GM23338 (cell line): ENCODE data around the gene SLC17A8. TPM values are rescaled to one million over a fixed set of nuclear protein-coding genes. Genes with fewer than 3 reads are reported as not detected.

Source experiments
- ATAC-seq: fragments of 200-7000 bp; cut with Tn5 transposase; 3 replicates; pipeline ENCODE4 v1.9.1; 2020
- DNase-seq: peaks from one replicate; pipeline ENCODE4 v3.0.0-alpha.2; 2015; ENCODE audit warnings: low spot score
- H2AFZ ChIP-seq: fragments of 200-600 bp; sonication (generic); 2 replicates; pipeline ENCODE4 v1.8.0; 2016; ENCODE audit warnings: antibody characterized with exemption, mild to moderate bottlenecking, moderate library complexity
- H3F3A ChIP-seq: fragments of 200-600 bp; sonication (generic); replicated peaks from 2 replicates; pipeline ENCODE4 v1.8.0; 2017; ENCODE audit warnings: antibody characterized with exemption, mixed run types, low read depth
- H3K27ac ChIP-seq: fragments of 200-600 bp; sonication (generic); 2 replicates; pipeline ENCODE4 v1.6.1; 2016; ENCODE audit warnings: low read depth
- H3K27me3 ChIP-seq: fragments of 200-600 bp; sonication (generic); 2 replicates; pipeline ENCODE4 v1.8.0; 2016; ENCODE audit warnings: mild to moderate bottlenecking, mixed run types, moderate library complexity; ENCODE audit not compliant: insufficient read depth
- H3K36me3 ChIP-seq: fragments of 200-600 bp; sonication (generic); 2 replicates; pipeline ENCODE4 v1.8.0; 2016; ENCODE audit warnings: mild to moderate bottlenecking; ENCODE audit not compliant: insufficient read depth
- H3K4me1 ChIP-seq: fragments of 200-600 bp; sonication (generic); 2 replicates; pipeline ENCODE4 v1.8.0; 2016; ENCODE audit warnings: mild to moderate bottlenecking, moderate library complexity; ENCODE audit not compliant: insufficient read depth
- H3K4me2 ChIP-seq: fragments of 200-600 bp; sonication (generic); 2 replicates; pipeline ENCODE4 v1.7.1; 2017; ENCODE audit warnings: mixed run types
- H3K4me3 ChIP-seq: fragments of 200-600 bp; sonication (generic); 2 replicates; pipeline ENCODE4 v1.6.1; 2016; ENCODE audit warnings: mixed run types
- H3K79me2 ChIP-seq: fragments of 200-600 bp; sonication (generic); replicated peaks from 2 replicates; pipeline ENCODE4 v1.8.0; 2017; ENCODE audit warnings: mild to moderate bottlenecking; ENCODE audit not compliant: insufficient read depth
- H3K9me2 ChIP-seq: fragments of 200-600 bp; sonication (generic); 2 replicates; pipeline ENCODE4 v1.8.0; 2017; ENCODE audit not compliant: insufficient read depth
- H4K20me1 ChIP-seq: fragments of 200-600 bp; sonication (generic); replicated peaks from 2 replicates; pipeline ENCODE4 v1.8.0; 2017; ENCODE audit warnings: mild to moderate bottlenecking; ENCODE audit not compliant: insufficient read depth
- H3K27ac Mint-ChIP-seq: 2 replicates; pipeline ENCODE4 v1.8.0; 2020; ENCODE audit warnings: inconsistent platforms, mild to moderate bottlenecking, moderate library complexity, mixed read lengths
- H3K27me3 Mint-ChIP-seq: 3 replicates; pipeline ENCODE4 v1.8.0; 2022; ENCODE audit warnings: low read depth, mild to moderate bottlenecking, moderate library complexity, mixed read lengths, inconsistent platforms; ENCODE audit not compliant: insufficient read depth, poor library complexity
- H3K36me3 Mint-ChIP-seq: 3 replicates; pipeline ENCODE4 v1.8.0; 2021; ENCODE audit warnings: low read depth, mild to moderate bottlenecking, inconsistent platforms, moderate library complexity, mixed read lengths
- H3K4me1 Mint-ChIP-seq: 3 replicates; pipeline ENCODE4 v1.8.0; 2020; ENCODE audit warnings: mild to moderate bottlenecking, inconsistent platforms, mixed read lengths
- H3K4me3 Mint-ChIP-seq: 3 replicates; pipeline ENCODE4 v1.8.0; 2021; ENCODE audit warnings: moderate library complexity, mild to moderate bottlenecking, inconsistent platforms, mixed read lengths
- H3K9me3 Mint-ChIP-seq: 3 replicates; pipeline ENCODE4 v1.8.0; 2020; ENCODE audit warnings: moderate library complexity, mild to moderate bottlenecking, inconsistent platforms, mixed read lengths
- CREB1 ChIP-seq: fragments of 250-450 bp; sonication (Bioruptor Pico); IDR thresholded peaks from 2 replicates; pipeline ENCODE4 v1.5.0; 2020; ENCODE audit warnings: low read depth, mild to moderate bottlenecking, moderate library complexity
- CTCF ChIP-seq, 2 experiments: fragments of 200-600 bp in 1 of 2; sonication (generic) in 1 of 2; conservative IDR thresholded peaks; 2 replicates each; pipeline versions ENCODE4 v1.5.1 to v1.6.1; 2016 to 2017; ENCODE audit warnings: antibody characterized with exemption in 2 of 2, low read depth in 2 of 2, mild to moderate bottlenecking in 2 of 2, moderate library complexity in 1 of 2
- ETS1 ChIP-seq: IDR thresholded peaks from 2 replicates; pipeline ENCODE4 v1.6.1; 2016; ENCODE audit warnings: antibody characterized with exemption
- EZH2 ChIP-seq: fragments of 200-600 bp; sonication (generic); IDR thresholded peaks from one replicate; pipeline ENCODE4 v1.8.0; 2017; ENCODE audit warnings: antibody characterized with exemption, mild to moderate bottlenecking, low read depth; ENCODE audit not compliant: unreplicated experiment
- EZH2phosphoT487 ChIP-seq: fragments of 200-600 bp; sonication (generic); IDR thresholded peaks from one replicate; pipeline ENCODE4 v1.8.1; 2018; ENCODE audit warnings: antibody characterized with exemption; ENCODE audit not compliant: unreplicated experiment
- JUNB ChIP-seq: IDR thresholded peaks from one replicate; pipeline ENCODE4 v1.6.1; 2016; ENCODE audit warnings: antibody characterized with exemption; ENCODE audit not compliant: unreplicated experiment
- POLR2AphosphoS5 ChIP-seq: IDR thresholded peaks from 2 replicates; pipeline ENCODE4 v1.6.1; 2016; ENCODE audit warnings: antibody characterized with exemption, low read depth
- STAT1 ChIP-seq: IDR thresholded peaks from one replicate; pipeline ENCODE4 v1.6.1; 2016; ENCODE audit warnings: antibody characterized with exemption; ENCODE audit not compliant: unreplicated experiment
- ZNF114 ChIP-seq: fragments of 250-450 bp; sonication (Bioruptor Pico); IDR thresholded peaks from 2 replicates; pipeline ENCODE4 v1.5.0; 2020; ENCODE audit warnings: mild to moderate bottlenecking, moderate library complexity
- ZNF331 ChIP-seq: fragments of 250-450 bp; sonication (Bioruptor Pico); IDR thresholded peaks from 2 replicates; pipeline ENCODE4 v1.5.0; 2020; ENCODE audit warnings: low read depth, mild to moderate bottlenecking, moderate library complexity
- polyA plus RNA-seq: library from polyadenylated mRNA; unstranded; fragments of >200 nt; fragmentation: Nextera tagmentation; extraction: Ambion mirVana; gene quantifications from 2 replicates; pipeline ENCODE4 v1.2.1, GENCODE V29; 2016
- total RNA-seq: library from RNA; depleted of rRNA; stranded (reverse); fragments of >200 nt; shearing (Covaris generic); gene quantifications from 2 replicates; pipeline ENCODE4 v1.2.3, GENCODE V29; 2014
- TF ChIP-seq, protein P1 (sequence below): IDR thresholded peaks from one replicate; pipeline ENCODE4 v1.6.1; 2018; ENCODE audit warnings: antibody characterized with exemption; ENCODE audit not compliant: unreplicated experiment

The SLC17A8 gene
- total and polyA plus RNA-seq, 2 experiments from 2014 or later = 0.05 to 0.24 TPM

DNA sequence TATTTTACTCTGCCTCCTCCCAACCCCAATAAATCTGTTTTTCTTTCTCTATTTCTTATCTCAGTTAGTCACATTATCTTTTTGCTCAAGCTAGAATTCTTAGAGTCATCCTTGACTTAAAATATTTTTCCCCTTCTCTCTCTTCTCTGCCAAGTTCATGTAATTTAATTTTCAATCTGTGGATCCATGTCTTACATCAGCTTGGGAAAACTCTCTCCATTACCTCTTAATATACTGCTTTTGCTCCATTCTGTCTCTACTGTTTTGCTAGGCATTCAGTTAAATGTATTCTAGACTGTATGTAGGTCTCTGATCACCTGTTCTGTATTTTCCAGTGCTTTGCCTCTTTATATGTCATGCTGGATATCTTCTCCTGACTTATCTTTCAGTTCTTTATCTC, 65.8 kb downstream of the SLC17A8 start (continued):
- no peak for TF ChIP-seq ETS1
- TF ChIP-seq JUNB = no peak
- TF ChIP-seq CTCF (conservative IDR thresholded peaks at IDR 0.05; ENCODE audit: low read depth in 2 of 2) = no peak
- TF ChIP-seq CREB1 (CRISPR knock-in tag) = no peak
- no peak for TF ChIP-seq EZH2
- no peak for TF ChIP-seq STAT1

DNA sequence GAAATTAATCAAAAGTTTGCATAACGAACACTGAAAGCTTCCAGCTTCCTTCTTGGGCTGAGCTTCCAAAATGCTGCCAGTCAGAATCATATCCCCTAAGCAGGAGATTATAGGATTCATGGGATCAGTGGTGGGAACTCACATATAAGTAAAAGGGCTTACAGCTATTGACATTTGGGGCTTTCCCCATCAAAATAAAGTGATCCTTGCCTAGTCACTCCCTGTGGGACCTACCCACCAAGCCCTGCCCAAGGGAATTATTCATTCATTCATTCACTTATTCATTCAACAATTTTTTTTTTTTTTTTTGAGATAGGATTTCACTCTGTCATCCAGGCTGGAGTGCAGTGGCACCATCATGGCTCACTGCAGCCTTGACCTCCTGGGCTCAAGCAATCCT, 69.3 kb downstream of the SLC17A8 start:
- ATAC-seq = no peak
- H3K4me2 ChIP-seq = no peak overlapping the region
- H3K4me3 ChIP-seq = no peak overlapping the region
- Mint-ChIP-seq H3K9me3 (no peaks in the 10 kb centered on the region), H3K4me1 (no peaks in the 10 kb centered on the region), H3K27me3 (peaks cover 6% of the 10 kb centered on the region), H3K4me3 (no peak overlapping the region), H3K27ac (no peak overlapping the region), H3K36me3 (no peaks in the 10 kb centered on the region)
- DNase-seq = no peak
- H3K79me2 ChIP-seq = no peaks in the 10 kb centered on the region
- H3K27ac ChIP-seq = no peak overlapping the region
- H2AFZ ChIP-seq = no peak overlapping the region; the same call in 1 of the 2 replicates
- no peaks in the 10 kb centered on the region for H4K20me1 ChIP-seq
- no peaks in the 10 kb centered on the region; the same call in 1 of the 2 replicates for H3K9me2 ChIP-seq
- H3K36me3 ChIP-seq = no peaks in the 10 kb centered on the region
- H3K4me1 ChIP-seq = no peaks in the 10 kb centered on the region
- H3F3A ChIP-seq = no peaks in the 10 kb centered on the region
- H3K27me3 ChIP-seq = no peaks in the 10 kb centered on the region
- no peak for TF ChIP-seq EZH2phosphoT487
- TF ChIP-seq ZNF331 (CRISPR knock-in tag) = no peak
- TF ChIP-seq ZNF114 (CRISPR knock-in tag) = no peak
- no peak for TF ChIP-seq JUNB
- TF ChIP-seq CREB1 (CRISPR knock-in tag) = no peak
- TF ChIP-seq STAT1 = no peak
- TF ChIP-seq, protein P1, sequence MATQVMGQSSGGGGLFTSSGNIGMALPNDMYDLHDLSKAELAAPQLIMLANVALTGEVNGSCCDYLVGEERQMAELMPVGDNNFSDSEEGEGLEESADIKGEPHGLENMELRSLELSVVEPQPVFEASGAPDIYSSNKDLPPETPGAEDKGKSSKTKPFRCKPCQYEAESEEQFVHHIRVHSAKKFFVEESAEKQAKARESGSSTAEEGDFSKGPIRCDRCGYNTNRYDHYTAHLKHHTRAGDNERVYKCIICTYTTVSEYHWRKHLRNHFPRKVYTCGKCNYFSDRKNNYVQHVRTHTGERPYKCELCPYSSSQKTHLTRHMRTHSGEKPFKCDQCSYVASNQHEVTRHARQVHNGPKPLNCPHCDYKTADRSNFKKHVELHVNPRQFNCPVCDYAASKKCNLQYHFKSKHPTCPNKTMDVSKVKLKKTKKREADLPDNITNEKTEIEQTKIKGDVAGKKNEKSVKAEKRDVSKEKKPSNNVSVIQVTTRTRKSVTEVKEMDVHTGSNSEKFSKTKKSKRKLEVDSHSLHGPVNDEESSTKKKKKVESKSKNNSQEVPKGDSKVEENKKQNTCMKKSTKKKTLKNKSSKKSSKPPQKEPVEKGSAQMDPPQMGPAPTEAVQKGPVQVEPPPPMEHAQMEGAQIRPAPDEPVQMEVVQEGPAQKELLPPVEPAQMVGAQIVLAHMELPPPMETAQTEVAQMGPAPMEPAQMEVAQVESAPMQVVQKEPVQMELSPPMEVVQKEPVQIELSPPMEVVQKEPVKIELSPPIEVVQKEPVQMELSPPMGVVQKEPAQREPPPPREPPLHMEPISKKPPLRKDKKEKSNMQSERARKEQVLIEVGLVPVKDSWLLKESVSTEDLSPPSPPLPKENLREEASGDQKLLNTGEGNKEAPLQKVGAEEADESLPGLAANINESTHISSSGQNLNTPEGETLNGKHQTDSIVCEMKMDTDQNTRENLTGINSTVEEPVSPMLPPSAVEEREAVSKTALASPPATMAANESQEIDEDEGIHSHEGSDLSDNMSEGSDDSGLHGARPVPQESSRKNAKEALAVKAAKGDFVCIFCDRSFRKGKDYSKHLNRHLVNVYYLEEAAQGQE = no peak
- no peak for TF ChIP-seq CTCF (conservative IDR thresholded peaks at IDR 0.05; ENCODE audit: low read depth in 2 of 2)
- no peak for TF ChIP-seq POLR2AphosphoS5
